Nephron progenitor cell (in vitro differentiated cells): ENCODE results near the gene S1PR5.

Experiments used
- DNase-seq: peaks from one replicate; pipeline ENCODE4 v3.0.0; 2021
- H3K27ac Mint-ChIP-seq: 2 replicates; pipeline ENCODE4 v1.8.0; 2021; ENCODE audit warnings: mild to moderate bottlenecking, moderate library complexity, mixed read lengths
- H3K27me3 Mint-ChIP-seq: 2 replicates; pipeline ENCODE4 v1.8.0; 2021; ENCODE audit warnings: mild to moderate bottlenecking, low read depth, mixed read lengths; ENCODE audit not compliant: poor library complexity
- H3K36me3 Mint-ChIP-seq: 2 replicates; pipeline ENCODE4 v1.8.0; 2021; ENCODE audit warnings: low read depth, mixed read lengths
- H3K4me1 Mint-ChIP-seq: 2 replicates; pipeline ENCODE4 v1.8.0; 2021; ENCODE audit warnings: mixed read lengths
- H3K4me3 Mint-ChIP-seq: 2 replicates; pipeline ENCODE4 v1.8.0; 2021; ENCODE audit warnings: mild to moderate bottlenecking, moderate library complexity, mixed read lengths
- H3K9me3 Mint-ChIP-seq: 2 replicates; pipeline ENCODE4 v1.8.0; 2021; ENCODE audit warnings: mild to moderate bottlenecking, moderate library complexity, mixed read lengths
- TF ChIP-seq, protein P1 (sequence below): fragments of 200-600 bp; sonication (generic); IDR thresholded peaks from 2 replicates; pipeline ENCODE4 v1.5.0; 2021; ENCODE audit warnings: antibody characterized with exemption

Gene S1PR5

DNA sequence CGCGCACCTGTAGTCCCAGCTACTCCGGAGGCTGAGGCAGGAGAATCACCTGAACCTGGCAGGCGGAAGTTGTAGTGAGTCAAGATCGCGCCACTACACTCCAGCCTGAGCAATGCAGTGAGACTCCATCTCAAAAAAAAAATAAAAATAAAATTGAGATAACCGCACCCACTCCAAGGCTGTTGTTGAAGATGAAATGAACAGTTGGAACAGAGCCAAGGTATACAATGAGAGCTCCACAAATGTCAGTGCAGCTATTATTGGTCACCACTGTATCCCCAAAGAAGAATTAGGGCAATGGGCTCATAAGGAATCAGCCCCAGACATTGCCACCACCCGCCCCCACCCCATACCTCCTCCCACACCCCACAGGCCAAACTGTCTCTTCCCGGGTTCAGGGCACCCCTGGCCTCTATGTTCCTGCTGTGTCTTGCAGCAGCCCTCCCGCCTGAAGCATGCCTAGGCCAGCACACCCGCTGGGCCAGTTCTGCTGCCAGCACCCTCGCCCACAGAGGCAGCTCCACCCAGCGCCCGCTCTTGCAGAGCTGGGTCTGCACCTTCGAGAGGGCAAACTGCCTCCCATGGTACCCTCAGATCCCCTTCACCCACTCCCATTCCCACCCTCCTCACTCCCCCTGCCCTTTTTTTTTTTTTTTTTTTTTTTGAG lies 3.5 kb upstream of the S1PR5 start:
- TF ChIP-seq, protein P1, sequence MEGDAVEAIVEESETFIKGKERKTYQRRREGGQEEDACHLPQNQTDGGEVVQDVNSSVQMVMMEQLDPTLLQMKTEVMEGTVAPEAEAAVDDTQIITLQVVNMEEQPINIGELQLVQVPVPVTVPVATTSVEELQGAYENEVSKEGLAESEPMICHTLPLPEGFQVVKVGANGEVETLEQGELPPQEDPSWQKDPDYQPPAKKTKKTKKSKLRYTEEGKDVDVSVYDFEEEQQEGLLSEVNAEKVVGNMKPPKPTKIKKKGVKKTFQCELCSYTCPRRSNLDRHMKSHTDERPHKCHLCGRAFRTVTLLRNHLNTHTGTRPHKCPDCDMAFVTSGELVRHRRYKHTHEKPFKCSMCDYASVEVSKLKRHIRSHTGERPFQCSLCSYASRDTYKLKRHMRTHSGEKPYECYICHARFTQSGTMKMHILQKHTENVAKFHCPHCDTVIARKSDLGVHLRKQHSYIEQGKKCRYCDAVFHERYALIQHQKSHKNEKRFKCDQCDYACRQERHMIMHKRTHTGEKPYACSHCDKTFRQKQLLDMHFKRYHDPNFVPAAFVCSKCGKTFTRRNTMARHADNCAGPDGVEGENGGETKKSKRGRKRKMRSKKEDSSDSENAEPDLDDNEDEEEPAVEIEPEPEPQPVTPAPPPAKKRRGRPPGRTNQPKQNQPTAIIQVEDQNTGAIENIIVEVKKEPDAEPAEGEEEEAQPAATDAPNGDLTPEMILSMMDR, result no peak

DNA sequence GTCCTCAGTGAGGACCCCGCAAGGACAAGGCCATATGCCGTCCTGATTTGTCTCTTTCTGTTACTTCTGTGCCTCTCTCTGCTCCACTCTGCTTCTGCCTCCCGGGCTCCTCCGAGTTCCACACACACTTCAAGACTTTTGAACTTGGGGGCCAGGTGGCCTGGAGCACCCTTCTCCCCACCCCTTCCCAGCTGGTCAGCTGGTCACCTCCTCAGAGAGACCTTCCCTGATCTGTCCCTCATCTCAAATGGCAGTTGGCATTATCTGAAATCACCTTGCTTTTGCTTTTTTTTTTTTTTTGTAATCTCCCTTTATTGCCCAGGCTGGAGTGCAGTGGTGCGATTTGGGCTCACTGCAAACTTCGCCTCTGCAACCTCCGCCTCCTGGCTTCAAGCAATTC lies 2.2 kb upstream of the S1PR5 start:
- peaks cover 47% of the 10 kb centered on the region for H3K4me1 Mint-ChIP-seq
- H3K27me3 Mint-ChIP-seq, result peaks cover 36% of the 10 kb centered on the region
- no peak overlapping the region for H3K27ac Mint-ChIP-seq
- TF ChIP-seq, protein P1, result no peak
- no peak for DNase-seq
- no peaks in the 10 kb centered on the region for H3K36me3 Mint-ChIP-seq
- no peaks in the 10 kb centered on the region for H3K9me3 Mint-ChIP-seq
- peak overlapping the region; percentile 86 for H3K4me3 Mint-ChIP-seq

More for the DNA sequence above, 3.5 kb upstream of the S1PR5 start:
- no peak overlapping the region for H3K27ac Mint-ChIP-seq
- no peak for DNase-seq
- H3K27me3 Mint-ChIP-seq, result peaks cover 31% of the 10 kb centered on the region
- no peaks in the 10 kb centered on the region for H3K36me3 Mint-ChIP-seq
- H3K4me3 Mint-ChIP-seq, result no peak overlapping the region
- peaks cover 38% of the 10 kb centered on the region for H3K4me1 Mint-ChIP-seq
- H3K9me3 Mint-ChIP-seq, result no peaks in the 10 kb centered on the region

DNA sequence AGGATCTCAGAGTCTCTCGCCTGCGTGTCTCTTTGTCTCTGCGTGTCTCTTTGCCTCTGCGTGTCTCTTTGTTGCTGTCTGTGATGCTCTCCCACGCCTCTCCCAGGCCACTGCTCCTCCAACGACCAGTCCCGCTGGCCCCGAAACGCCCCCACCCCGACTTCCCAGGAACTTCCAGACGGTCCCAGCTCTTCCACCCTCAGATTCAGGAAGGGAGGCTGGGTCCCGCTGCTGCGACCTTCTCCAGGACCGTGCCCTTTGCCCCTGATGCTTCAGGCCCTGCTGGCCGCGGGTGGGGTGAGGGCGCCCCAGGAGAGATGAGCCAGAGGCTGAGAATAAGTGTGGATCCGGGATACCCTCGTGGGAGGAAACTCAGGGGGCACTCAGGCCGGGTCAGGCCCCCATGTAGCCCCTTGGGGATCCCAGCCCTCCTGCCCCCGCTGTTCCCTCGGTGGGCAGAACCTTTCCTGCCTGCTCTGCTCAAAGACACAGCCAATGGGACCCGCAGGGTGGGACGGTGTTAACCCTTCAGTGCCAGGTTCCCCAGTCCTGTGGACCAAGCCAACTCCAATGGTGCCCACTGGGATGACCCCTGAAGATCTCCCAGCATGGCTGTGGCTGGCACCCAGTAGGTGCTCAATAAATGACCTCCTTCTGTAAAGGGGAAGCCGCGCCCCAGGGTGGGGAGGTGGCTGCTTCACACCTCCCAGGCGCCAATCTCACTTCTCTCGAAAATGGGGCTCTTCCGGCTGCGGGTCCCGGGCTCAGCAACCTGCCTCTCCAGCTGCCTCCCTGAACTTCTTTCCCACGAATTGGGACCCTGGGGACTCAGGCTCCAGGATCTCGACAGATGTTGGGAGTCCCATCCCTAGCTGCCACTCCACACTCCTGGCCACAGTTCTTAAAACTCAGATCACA lies 1.5 kb upstream of the S1PR5 start:
- Mint-ChIP-seq H3K9me3 (no peaks in the 10 kb centered on the region), H3K4me3 (peak overlapping the region; percentile 86), H3K4me1 (peaks cover 47% of the 10 kb centered on the region), H3K27ac (no peak overlapping the region), H3K36me3 (peaks cover 3% of the 10 kb centered on the region), H3K27me3 (peaks cover 33% of the 10 kb centered on the region)
- TF ChIP-seq, protein P1, result no peak
- DNase-seq, result peak; percentile 25

DNA sequence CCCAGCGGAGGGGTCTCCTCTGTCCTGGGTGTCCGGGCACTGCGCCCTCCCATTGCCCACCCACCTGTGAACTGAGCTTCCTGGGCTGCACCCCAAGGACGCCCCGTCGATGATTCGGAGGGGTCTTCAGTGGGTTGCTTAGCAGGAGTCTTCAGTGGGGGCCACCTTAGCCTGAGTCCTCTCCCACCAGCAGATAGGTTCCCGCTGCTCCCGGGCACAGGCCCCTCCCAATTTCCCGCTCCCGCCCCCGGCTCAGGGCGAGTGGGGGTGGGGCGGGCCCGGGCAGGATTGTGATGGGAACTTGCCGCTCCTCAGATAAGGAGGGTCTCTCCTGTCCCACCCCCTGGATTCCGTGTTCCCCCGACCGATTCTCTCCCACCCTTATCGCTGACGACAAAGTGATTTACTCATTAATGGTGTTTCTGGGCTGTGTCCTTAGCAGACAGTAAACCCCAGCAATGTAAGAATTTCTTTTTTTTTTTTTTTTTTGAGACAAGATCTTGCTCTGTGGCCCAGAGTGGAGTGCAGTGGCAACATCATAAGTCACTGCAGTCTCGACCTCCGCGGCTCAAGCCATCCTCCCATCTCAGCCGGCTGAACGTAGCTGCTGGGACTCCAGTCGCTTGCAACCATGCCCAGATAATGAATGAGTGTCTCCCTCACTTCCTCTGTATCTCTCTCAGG lies 655 bp upstream of the S1PR5 start:
- Mint-ChIP-seq H3K4me1 (peaks cover 47% of the 10 kb centered on the region), H3K4me3 (peak overlapping the region; percentile 86), H3K27me3 (peaks cover 40% of the 10 kb centered on the region), H3K36me3 (peaks cover 11% of the 10 kb centered on the region), H3K9me3 (no peaks in the 10 kb centered on the region), H3K27ac (peak overlapping the region; percentile 90)
- TF ChIP-seq, protein P1, result no peak
- peak; percentile 69 for DNase-seq

DNA sequence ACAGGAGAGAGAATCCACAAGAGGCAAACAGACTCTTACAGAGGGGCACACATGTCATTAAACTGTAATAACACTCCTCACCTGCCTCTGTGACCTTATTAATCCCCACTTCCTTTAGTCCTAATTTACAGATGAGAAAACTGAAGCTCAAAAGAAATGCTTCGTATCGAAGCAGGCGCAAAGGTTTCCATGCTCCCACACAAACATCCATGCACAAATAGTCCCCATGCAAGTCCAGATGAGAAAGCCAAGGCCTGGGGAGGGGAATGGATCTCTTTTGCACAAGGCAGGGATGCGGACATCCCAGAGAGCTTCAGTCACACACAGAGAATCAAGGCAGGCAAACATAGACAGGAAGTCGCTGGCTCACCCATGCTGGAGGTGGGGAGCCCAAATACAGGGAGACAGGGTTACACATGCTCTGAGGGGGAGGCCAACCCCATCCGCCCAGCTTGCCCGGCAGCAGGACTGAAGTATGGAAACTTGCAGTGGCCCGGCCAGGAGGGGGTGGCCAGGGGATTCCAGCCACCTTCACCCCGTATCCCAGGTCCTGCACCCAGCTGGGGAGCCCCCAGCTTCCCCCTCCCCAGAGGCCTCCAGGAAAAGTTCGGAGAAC lies 468 bp downstream of the S1PR5 start:
- H3K4me1 Mint-ChIP-seq, result peaks cover 41% of the 10 kb centered on the region
- DNase-seq, result no peak
- H3K27ac Mint-ChIP-seq, result no peak overlapping the region
- peaks cover 50% of the 10 kb centered on the region for H3K27me3 Mint-ChIP-seq
- TF ChIP-seq, protein P1, result no peak
- peaks cover 11% of the 10 kb centered on the region for H3K36me3 Mint-ChIP-seq
- peak overlapping the region; percentile 92 for H3K4me3 Mint-ChIP-seq
- no peaks in the 10 kb centered on the region for H3K9me3 Mint-ChIP-seq
